Panc1 (cell line): ENCODE results near the gene TPCN1. TPM values are rescaled to one million over a fixed set of nuclear protein-coding genes. Genes with fewer than 3 reads are reported as not detected.

ENCODE experiments used
- ATAC-seq: fragments of 200-7000 bp; cut with Tn5 transposase; 2 replicates; pipeline ENCODE4 v1.9.1; 2020; ENCODE audit warnings: mild to moderate bottlenecking, moderate library complexity
- BruUV-seq: library from RNA; stranded (reverse); fragments of 400-500 nt; replicated peaks from 2 replicates; lab custom pipeline; 2021; lab: Mats Ljungman, UMichigan
- CTCF ChIA-PET: fragments of 300-600 bp; sonication (Branson Sonifier 250); formaldehyde crosslinking; loops from one replicate; lab custom pipeline; 2022; ENCODE audit warnings: antibody characterized with exemption; lab: Charles Lee
- POLR2A ChIA-PET: fragments of 300-600 bp; sonication (Branson Sonifier 250); formaldehyde crosslinking; loops from one replicate; lab custom pipeline; 2022; ENCODE audit warnings: antibody characterized with exemption; lab: Charles Lee
- DNase-seq: peaks from one replicate; pipeline ENCODE4 v3.0.0-alpha.2; 2010; ENCODE audit warnings: low read depth, low spot score
- H3K27ac ChIP-seq: 2 replicates; pipeline ENCODE4 v1.5.1; 2011; ENCODE audit warnings: mild to moderate bottlenecking, low read length, inconsistent platforms
- H3K27me3 ChIP-seq: fragments of 200-500 bp; sonication (Bioruptor generic); 2 replicates; pipeline ENCODE4 v1.6.0; 2014; ENCODE audit warnings: low read length, inconsistent platforms; ENCODE audit not compliant: control insufficient read depth, insufficient read depth
- H3K36me3 ChIP-seq: fragments of 200-500 bp; sonication (Bioruptor generic); 2 replicates; pipeline ENCODE4 v1.5.1; 2014; ENCODE audit warnings: inconsistent platforms, mild to moderate bottlenecking, low read length, moderate library complexity; ENCODE audit not compliant: control insufficient read depth, insufficient read depth
- H3K4me1 ChIP-seq: 2 replicates; pipeline ENCODE4 v1.5.1; 2011; ENCODE audit warnings: inconsistent platforms, mild to moderate bottlenecking, low read length, moderate library complexity; ENCODE audit not compliant: control insufficient read depth, insufficient read depth
- H3K4me3 ChIP-seq, 2 experiments: 2 replicates each; pipeline ENCODE4 v1.5.1; 2011 to 2012; ENCODE audit warnings: low read depth in 2 of 2, low read length in 2 of 2, mild to moderate bottlenecking in 2 of 2, inconsistent platforms in 1 of 2, moderate library complexity in 1 of 2
- H3K9me3 ChIP-seq: fragments of 200-500 bp; sonication (Bioruptor generic); 2 replicates; pipeline ENCODE4 v1.5.1; 2014; ENCODE audit warnings: low read depth, mild to moderate bottlenecking, inconsistent platforms, low read length, moderate library complexity; ENCODE audit not compliant: control insufficient read depth, insufficient read depth
- CTCF ChIP-seq: fragments of 450-650 bp; IDR thresholded peaks from 2 replicates; pipeline ENCODE4 v1.5.1; 2017; ENCODE audit warnings: mild to moderate bottlenecking
- POLR2AphosphoS5 ChIP-seq: IDR thresholded peaks from 2 replicates; pipeline ENCODE4 v1.6.1; 2012; ENCODE audit warnings: mild to moderate bottlenecking, low read depth, low read length, moderate library complexity
- SIN3A ChIP-seq: IDR thresholded peaks from 2 replicates; pipeline ENCODE4 v1.6.1; 2012; ENCODE audit warnings: low read depth, mild to moderate bottlenecking, low read length, moderate library complexity, borderline replicate concordance; ENCODE audit not compliant: insufficient read depth
- TCF7L2 ChIP-seq: IDR thresholded peaks from 2 replicates; pipeline ENCODE4 v1.6.1; 2011; ENCODE audit warnings: mild to moderate bottlenecking, low read depth, low read length, inconsistent platforms
- in situ Hi-C: cut with HindIII; loops from 2 replicates; pipeline ENCODE4 v1.10.0; 2016; ENCODE audit warnings: low sequenced_read_pairs, low pct_unique_long_range_greater_than_20kb
- intact Hi-C: fragments of 100-400 bp; cut with micrococcal nuclease; formaldehyde crosslinking; loops from one replicate; pipeline ENCODE4 v1.10.0; 2022; ENCODE audit not compliant: unreplicated experiment
- total RNA-seq: library from RNA; stranded (reverse); gene quantifications from one replicate; pipeline ENCODE4 v1.2.1, GENCODE V29; 2021; ENCODE audit not compliant: unreplicated experiment
- TF ChIP-seq, protein P1 (sequence below), 2 experiments: IDR thresholded peaks; 2 replicates each; pipeline ENCODE4 v1.6.1; 2011 to 2012; ENCODE audit warnings: low read depth in 2 of 2, control low read depth in 1 of 2, low read length in 1 of 2, mild to moderate bottlenecking in 1 of 2, moderate library complexity in 1 of 2; ENCODE audit not compliant: insufficient read depth in 1 of 2

TPCN1 gene
- total RNA-seq, 1 experiment from 2014 or later: 75.2 TPM

- DNase-seq (no peak), ATAC-seq (no peak)
- peaks cover 6% of the 10 kb centered on the region; the same call in 1 of the 2 replicates for H3K9me3 ChIP-seq
- no peaks in the 10 kb centered on the region for H3K4me1 ChIP-seq
- BruUV-seq: no TSS peak
- in situ Hi-C loops (no loop called here), intact Hi-C loops (no loop called here)
- ChIA-PET POLR2A (no interaction called here), CTCF (no interaction called here)
- no peaks in the 10 kb centered on the region for H3K27me3 ChIP-seq
- TF ChIP-seq, protein P1, sequence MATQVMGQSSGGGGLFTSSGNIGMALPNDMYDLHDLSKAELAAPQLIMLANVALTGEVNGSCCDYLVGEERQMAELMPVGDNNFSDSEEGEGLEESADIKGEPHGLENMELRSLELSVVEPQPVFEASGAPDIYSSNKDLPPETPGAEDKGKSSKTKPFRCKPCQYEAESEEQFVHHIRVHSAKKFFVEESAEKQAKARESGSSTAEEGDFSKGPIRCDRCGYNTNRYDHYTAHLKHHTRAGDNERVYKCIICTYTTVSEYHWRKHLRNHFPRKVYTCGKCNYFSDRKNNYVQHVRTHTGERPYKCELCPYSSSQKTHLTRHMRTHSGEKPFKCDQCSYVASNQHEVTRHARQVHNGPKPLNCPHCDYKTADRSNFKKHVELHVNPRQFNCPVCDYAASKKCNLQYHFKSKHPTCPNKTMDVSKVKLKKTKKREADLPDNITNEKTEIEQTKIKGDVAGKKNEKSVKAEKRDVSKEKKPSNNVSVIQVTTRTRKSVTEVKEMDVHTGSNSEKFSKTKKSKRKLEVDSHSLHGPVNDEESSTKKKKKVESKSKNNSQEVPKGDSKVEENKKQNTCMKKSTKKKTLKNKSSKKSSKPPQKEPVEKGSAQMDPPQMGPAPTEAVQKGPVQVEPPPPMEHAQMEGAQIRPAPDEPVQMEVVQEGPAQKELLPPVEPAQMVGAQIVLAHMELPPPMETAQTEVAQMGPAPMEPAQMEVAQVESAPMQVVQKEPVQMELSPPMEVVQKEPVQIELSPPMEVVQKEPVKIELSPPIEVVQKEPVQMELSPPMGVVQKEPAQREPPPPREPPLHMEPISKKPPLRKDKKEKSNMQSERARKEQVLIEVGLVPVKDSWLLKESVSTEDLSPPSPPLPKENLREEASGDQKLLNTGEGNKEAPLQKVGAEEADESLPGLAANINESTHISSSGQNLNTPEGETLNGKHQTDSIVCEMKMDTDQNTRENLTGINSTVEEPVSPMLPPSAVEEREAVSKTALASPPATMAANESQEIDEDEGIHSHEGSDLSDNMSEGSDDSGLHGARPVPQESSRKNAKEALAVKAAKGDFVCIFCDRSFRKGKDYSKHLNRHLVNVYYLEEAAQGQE (IDR thresholded peaks at IDR 0.05; ENCODE audit: insufficient read depth in 1 of 2, low read depth in 2 of 2, low read length in 1 of 2): no peak
- TF ChIP-seq SIN3A (no peak), TCF7L2 (no peak), POLR2AphosphoS5 (no peak), CTCF (no peak)
- no peaks in the 10 kb centered on the region for H3K36me3 ChIP-seq
- no peak overlapping the region for H3K27ac ChIP-seq
- no peak overlapping the region for H3K4me3 ChIP-seq
Measured at GRCh38 chr12:113252494-113252893, 31.2 kb downstream of the TPCN1 start.

DNA sequence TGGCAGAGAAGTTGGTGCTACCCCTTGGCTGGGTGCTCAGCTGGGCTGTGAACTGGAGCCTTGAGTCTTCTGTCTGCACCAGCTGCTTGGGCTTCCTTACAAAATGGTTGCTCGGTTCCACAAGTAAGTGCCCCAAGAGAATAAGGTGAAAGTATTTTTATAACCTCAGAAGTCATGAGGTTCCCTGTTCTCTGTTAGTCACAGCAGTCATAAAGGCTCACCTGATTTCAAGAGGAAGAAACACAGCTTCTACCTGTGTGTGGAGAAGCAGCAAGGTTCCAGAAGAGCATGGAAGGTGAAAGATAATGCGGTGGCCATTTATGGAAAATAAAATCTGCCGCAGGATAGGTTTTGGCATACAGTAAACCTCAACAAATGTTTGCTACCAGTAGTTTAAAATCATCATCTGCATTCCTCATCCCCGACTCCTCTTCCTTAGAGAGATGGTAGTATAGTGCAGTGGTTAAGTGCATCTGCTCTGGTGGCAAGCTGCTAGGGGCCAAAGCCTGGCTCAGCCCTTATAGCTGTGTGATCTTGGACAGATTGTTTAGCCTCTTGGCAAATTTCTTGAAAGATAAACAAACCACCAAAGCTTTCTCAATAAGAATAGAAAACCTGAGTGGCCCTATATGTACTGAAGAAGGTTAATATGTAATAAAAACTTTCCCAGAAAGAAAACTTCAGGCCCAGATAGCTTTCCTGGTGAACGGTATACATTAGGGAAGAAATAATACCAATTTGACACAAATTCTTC, 32.4 kb downstream of the TPCN1 start:
- Histone ChIP-seq H3K36me3 (no peaks in the 10 kb centered on the region), H3K9me3 (peaks cover 6% of the 10 kb centered on the region; the same call in 1 of the 2 replicates), H3K27ac (no peak overlapping the region), H3K4me1 (no peaks in the 10 kb centered on the region), H3K27me3 (no peaks in the 10 kb centered on the region), H3K4me3 (no peak overlapping the region)
- no TSS peak for BruUV-seq
- DNase-seq (no peak), ATAC-seq (no peak)
- intact Hi-C loops: no loop called here
- ChIA-PET POLR2A (no interaction called here), CTCF (no interaction called here)
- TF ChIP-seq CTCF (no peak), TCF7L2 (no peak), SIN3A (no peak), POLR2AphosphoS5 (no peak)
- TF ChIP-seq, protein P1 (IDR thresholded peaks at IDR 0.05; ENCODE audit: insufficient read depth in 1 of 2, low read depth in 2 of 2, low read length in 1 of 2): no peak
- in situ Hi-C loops: no loop called here
